Measurements from ENCODE around the gene DPEP2. TPM values are rescaled to one million over a fixed set of nuclear protein-coding genes. Genes with fewer than 3 reads are reported as not detected.

Gene DPEP2
- total RNA-seq, 4 donors from 2014 or later: 0.18 to 6.2 (median 4.0) TPM; not detected in 1

- no peak for DNase-seq
- H3K4me3 ChIP-seq: no peak overlapping the region
Observed at GRCh38 chr16:68028996-68029395, 29.7 kb upstream of the DPEP2 start.

GRCh38 chr16:68022728-68023537 is 23.6 kb upstream of the DPEP2 start, which contains the start of the genes DDX28 and DUS2:
Gene DDX28 (minus strand): TSS chr16:68023232. CDS start chr16:68023202, 30 bp downstream.
Gene DUS2 (plus strand): TSS chr16:68023284. CDS start chr16:68038024, 14,740 bp downstream.
- Histone ChIP-seq H3K36me3 (peaks cover 0 to 35% (median 0%) of the 10 kb centered on the region in 3 donors), H3K9me3 (no peaks in the 10 kb centered on the region), H3K4me1 (peaks cover 21 to 37% (median 24%) of the 10 kb centered on the region in 3 donors), H3K27me3 (no peaks in the 10 kb centered on the region), H3K4me3 (peak within 1 kb of the TSS; percentile 90 to 100 (median 94)), H3K27ac (peak within 1 kb of the TSS; percentile 92 to 95 (median 94))
- DNase-seq: peak; percentile 62
- TF ChIP-seq POLR2A (IDR thresholded peaks at IDR 0.05): peak in 3 of 4 donors; percentile 49 to 68 (median 52)
- TF ChIP-seq CTCF (IDR thresholded peaks at IDR 0.05): peak in 3 of 6 experiments; percentile 17 to 65 (median 43)
- intact Hi-C loops (cut with DNase I): no loop called here
- WGBS, 2 donors: 0% methylated on average over 11 to 23 of the region's 84 CpGs

More at GRCh38 chr16:68028996-68029395, 29.7 kb upstream of the DPEP2 start:
- no peak overlapping the region for H3K27ac ChIP-seq
- no peak for TF ChIP-seq POLR2A (IDR thresholded peaks at IDR 0.05)
- no peak for TF ChIP-seq CTCF (IDR thresholded peaks at IDR 0.05)
- intact Hi-C loops (cut with DNase I): no loop called here
- H3K4me1 ChIP-seq: peaks cover 4 to 39% (median 8%) of the 10 kb centered on the region in 3 donors
- no peaks in the 10 kb centered on the region for H3K9me3 ChIP-seq
- WGBS, 2 donors: 96 to 97% methylated on average over 3 of the region's 3 CpGs
- H3K27me3 ChIP-seq: no peaks in the 10 kb centered on the region
- peaks cover 0 to 58% (median 0%) of the 10 kb centered on the region in 3 donors for H3K36me3 ChIP-seq

GRCh38 chr16:68022278-68022727 is 23.0 kb upstream of the DPEP2 start:
- TF ChIP-seq POLR2A (IDR thresholded peaks at IDR 0.05) (no peak), CTCF (IDR thresholded peaks at IDR 0.05) (no peak)
- 8% methylated on average over 7 of the region's 19 CpGs; no CpG with 5 or more reads in 1 of the 2 donors for WGBS, 2 donors
- intact Hi-C loops (cut with DNase I): no loop called here

GRCh38 chr16:68021490-68021889 is 22.2 kb upstream of the DPEP2 start:
- Histone ChIP-seq H3K27me3 (no peaks in the 10 kb centered on the region), H3K27ac (no peak overlapping the region), H3K36me3 (peaks cover 0 to 20% (median 0%) of the 10 kb centered on the region in 3 donors), H3K4me3 (peak overlapping the region in 1 of 4 donors; percentile 95), H3K4me1 (peaks cover 21 to 37% (median 24%) of the 10 kb centered on the region in 3 donors), H3K9me3 (no peaks in the 10 kb centered on the region)
- TF ChIP-seq POLR2A (IDR thresholded peaks at IDR 0.05) (no peak), CTCF (IDR thresholded peaks at IDR 0.05) (no peak)
- DNase-seq: no peak
- intact Hi-C loops (cut with DNase I): no loop called here
- 90 to 100% methylated on average over 5 to 10 of the region's 10 CpGs for WGBS, 2 donors

More at GRCh38 chr16:68022278-68022727, 23.0 kb upstream of the DPEP2 start:
- no peaks in the 10 kb centered on the region for H3K9me3 ChIP-seq
- DNase-seq: no peak
- peaks cover 0 to 29% (median 0%) of the 10 kb centered on the region in 3 donors for H3K36me3 ChIP-seq
- no peaks in the 10 kb centered on the region for H3K27me3 ChIP-seq
- H3K27ac ChIP-seq: peak overlapping the region; percentile 92 to 95 (median 94)
- peak overlapping the region; percentile 90 to 100 (median 94) for H3K4me3 ChIP-seq
- H3K4me1 ChIP-seq: peaks cover 21 to 37% (median 24%) of the 10 kb centered on the region in 3 donors
